ENCODE measurements around the gene RAPGEF2. TPM values are rescaled to one million over a fixed set of nuclear protein-coding genes. Genes with fewer than 3 reads are reported as not detected.
"Not testable (repeated sequence)": the region's sequence is repeated elsewhere in the genome, so short reads cannot be mapped to it uniquely, and the experiment has no call there.

Gene RAPGEF2
- total RNA-seq = 31.0 to 40.1 TPM (median 37.3 TPM) in 3 replicates
- long read RNA-seq, partial matches to known transcripts = 6 of 9 reads
- long read RNA-seq, other reads (novel, unspliced or antisense) = 3 of 9 reads

- H3K27ac Mint-ChIP-seq (ENCODE audit: unreplicated experiment) = peak within 1 kb of the TSS; percentile 81
- peaks cover 43% of the 10 kb centered on the region for H3K4me1 Mint-ChIP-seq (ENCODE audit: low read depth)
- peak; percentile 42 for TF ChIP-seq CTCF (IDR thresholded peaks at IDR 0.05)
- H3K36me3 Mint-ChIP-seq (ENCODE audit: low read depth) = no peaks in the 10 kb centered on the region
- H3K4me3 Mint-ChIP-seq (ENCODE audit: unreplicated experiment) = peak within 1 kb of the TSS; percentile 72
- H3K9me3 Mint-ChIP-seq (ENCODE audit: low read depth) = no peaks in the 10 kb centered on the region
- no peaks in the 10 kb centered on the region for H3K27me3 Mint-ChIP-seq (ENCODE audit: low read depth)
- peak; percentile 94 for DNase-seq (ENCODE audit: low spot score)
These were observed at the start of gene RAPGEF2 for GRCh38 chr4:159102622-159103383. Gene RAPGEF2, plus strand, starts transcription at chr4:159103079. Its CDS starts 1,084 bp downstream, at chr4:159104163.

- H3K36me3 Mint-ChIP-seq (ENCODE audit: low read depth) = no peaks in the 10 kb centered on the region
- H3K27ac Mint-ChIP-seq (ENCODE audit: unreplicated experiment) = no peak overlapping the region
- DNase-seq (ENCODE audit: low spot score) = no peak
- no peaks in the 10 kb centered on the region for H3K27me3 Mint-ChIP-seq (ENCODE audit: low read depth)
- TF ChIP-seq CTCF (IDR thresholded peaks at IDR 0.05) = no peak
- no peak overlapping the region for H3K4me3 Mint-ChIP-seq (ENCODE audit: unreplicated experiment)
- peaks cover 12% of the 10 kb centered on the region for H3K4me1 Mint-ChIP-seq (ENCODE audit: low read depth)
- H3K9me3 Mint-ChIP-seq (ENCODE audit: low read depth) = no peaks in the 10 kb centered on the region
These were observed 47.0 kb upstream of the RAPGEF2 start for GRCh38 chr4:159055833-159056232.

- Mint-ChIP-seq H3K27ac (ENCODE audit: unreplicated experiment) (no peak overlapping the region), H3K36me3 (ENCODE audit: low read depth) (no peaks in the 10 kb centered on the region), H3K27me3 (ENCODE audit: low read depth) (no peaks in the 10 kb centered on the region), H3K4me3 (ENCODE audit: unreplicated experiment) (no peak overlapping the region), H3K4me1 (ENCODE audit: low read depth) (peaks cover 3% of the 10 kb centered on the region), H3K9me3 (ENCODE audit: low read depth) (no peaks in the 10 kb centered on the region)
- DNase-seq (ENCODE audit: low spot score) = no peak
- no peak for TF ChIP-seq CTCF (IDR thresholded peaks at IDR 0.05)
These were observed 42.7 kb upstream of the RAPGEF2 start for GRCh38 chr4:159060161-159060560.

GRCh38 chr4:159062381-159062780 lies 40.5 kb upstream of the RAPGEF2 start:
- H3K36me3 Mint-ChIP-seq (ENCODE audit: low read depth) = no peaks in the 10 kb centered on the region
- TF ChIP-seq CTCF (IDR thresholded peaks at IDR 0.05) = no peak
- no peak overlapping the region for H3K27ac Mint-ChIP-seq (ENCODE audit: unreplicated experiment)
- H3K27me3 Mint-ChIP-seq (ENCODE audit: low read depth) = no peaks in the 10 kb centered on the region
- no peaks in the 10 kb centered on the region for H3K4me1 Mint-ChIP-seq (ENCODE audit: low read depth)
- no peak for DNase-seq (ENCODE audit: low spot score)
- H3K4me3 Mint-ChIP-seq (ENCODE audit: unreplicated experiment) = no peak overlapping the region
- no peaks in the 10 kb centered on the region for H3K9me3 Mint-ChIP-seq (ENCODE audit: low read depth)

- TF ChIP-seq CTCF (IDR thresholded peaks at IDR 0.05) = no peak
- no peaks in the 10 kb centered on the region for H3K9me3 Mint-ChIP-seq (ENCODE audit: low read depth)
These were observed 37.2 kb upstream of the RAPGEF2 start for GRCh38 chr4:159065513-159066240.

GRCh38 chr4:159068139-159068538 lies 34.7 kb upstream of the RAPGEF2 start:
- peaks cover 30% of the 10 kb centered on the region for H3K4me1 Mint-ChIP-seq (ENCODE audit: low read depth)
- not testable (repeated sequence) for DNase-seq (ENCODE audit: low spot score); H3K9me3 Mint-ChIP-seq (ENCODE audit: low read depth); H3K27ac Mint-ChIP-seq (ENCODE audit: unreplicated experiment); H3K36me3 Mint-ChIP-seq (ENCODE audit: low read depth); H3K4me3 Mint-ChIP-seq (ENCODE audit: unreplicated experiment); H3K27me3 Mint-ChIP-seq (ENCODE audit: low read depth)

More at GRCh38 chr4:159065513-159066240, 37.2 kb upstream of the RAPGEF2 start:
- Mint-ChIP-seq H3K4me1 (ENCODE audit: low read depth) (peaks cover 13% of the 10 kb centered on the region), H3K27me3 (ENCODE audit: low read depth) (no peaks in the 10 kb centered on the region), H3K4me3 (ENCODE audit: unreplicated experiment) (no peak overlapping the region), H3K36me3 (ENCODE audit: low read depth) (no peaks in the 10 kb centered on the region), H3K27ac (ENCODE audit: unreplicated experiment) (no peak overlapping the region)
- DNase-seq (ENCODE audit: low spot score) = no peak
